ENCODE data around the gene PKNOX2. TPM values are rescaled to one million over a fixed set of nuclear protein-coding genes. Genes with fewer than 3 reads are reported as not detected.

PKNOX2 gene
- total and polyA plus RNA-seq, 10 of the 15 experiments (the other 5 are each of a cell fraction or from before 2014, with no cell fraction given), result not detected

- no peaks in the 10 kb centered on the region for H3K79me2 ChIP-seq (ENCODE audit: control insufficient read depth, insufficient read depth, low read length)
- intact Hi-C loops (cut with micrococcal nuclease; ENCODE audit: unreplicated experiment), result no loop called here
- H3K4me2 ChIP-seq (ENCODE audit: control insufficient read depth, insufficient read depth), result no peak overlapping the region
- in situ Hi-C loops (cut with MboI), result loop anchor here (10.0 kb wide), 1 partner anchor 446 kb away; no protein-coding TSS in a partner anchor
- H3K27ac ChIP-seq (ENCODE audit: control insufficient read depth, insufficient read depth), result no peak overlapping the region
- H3K9ac ChIP-seq (ENCODE audit: control insufficient read depth, insufficient read depth, low read length), result no peak overlapping the region
- no TSS peak for BruUV-seq (replicated peaks)
- no peaks in the 10 kb centered on the region for H4K20me1 ChIP-seq (ENCODE audit: control insufficient read depth, insufficient read depth)
- H3K4me1 ChIP-seq (ENCODE audit: control insufficient read depth, insufficient read depth, low read length), result no peaks in the 10 kb centered on the region
- CTCF ChIA-PET, result interaction anchor here (0.6 to 6.3 kb wide), 28 partner anchors 9 to 592 kb away, joined by 3 to 85 read pairs (median 4); partner anchors contain the start of gene FEZ1
- 10% methylated on average over 11 of the region's 11 CpGs for WGBS (ENCODE audit: insufficient coverage, insufficient replicate concordance, low lambda C conversion rate, missing lambda C conversion rate)
- TF ChIP-seq EED (IDR thresholded peaks at IDR 0.05; ENCODE audit: low read depth) (no peak), MYC (IDR thresholded peaks at IDR 0.05; ENCODE audit: insufficient read depth, insufficient read length, insufficient replicate concordance, low read length, severe bottlenecking) (no peak), CTCF (IDR thresholded peaks at IDR 0.05 in 2 of 3, conservative IDR thresholded peaks at IDR 0.05 in 1 of 3; ENCODE audit: control insufficient read depth in 2 of 3, extremely low read depth in 1 of 3, insufficient read depth in 1 of 3, low read depth in 3 of 3, low read length in 3 of 3) (peak in 2 of 3 experiments; percentile 9 to 27; a peak in 1 of 6 replicates), SPI1 (IDR thresholded peaks at IDR 0.05; ENCODE audit: borderline replicate concordance, insufficient read depth, low read depth, low read length) (0 out of 2 replicates have a peak, but pooled peaks have one; percentile 13)
- H3K36me3 ChIP-seq (ENCODE audit: control insufficient read depth in 2 of 2, insufficient read depth in 2 of 2, low read length in 1 of 2), result no peaks in the 10 kb centered on the region
- H2AFZ ChIP-seq (ENCODE audit: control insufficient read depth, low read depth, low read length), result no peak overlapping the region
- H3K27me3 ChIP-seq (replicated peaks in 1 of 2; ENCODE audit: control insufficient read depth in 2 of 2, insufficient read depth in 2 of 2, low read length in 1 of 2), result peaks cover 0 to 3% of the 10 kb centered on the region in 2 experiments; a peak in 2 of 4 replicates
- no peak overlapping the region for H3K4me3 ChIP-seq
- H3K9me3 ChIP-seq (replicated peaks; ENCODE audit: control insufficient read depth, insufficient read depth, low read length), result no peaks in the 10 kb centered on the region
- ATAC-seq (peak; percentile 54), DNase-seq (ENCODE audit: low read depth, low spot score) (no peak), FAIRE-seq (no peak)
- POLR2A ChIA-PET, result no interaction called here
- RAD21 ChIA-PET (ENCODE audit: unreplicated experiment), result interaction anchor here (0.7 to 1.9 kb wide), 10 partner anchors 14 to 337 kb away, joined by 3 to 8 read pairs (median 3); no protein-coding TSS in a partner anchor
- SMC1A ChIA-PET (ENCODE audit: uncharacterized antibody, unreplicated experiment), result interaction anchor here (0.8 to 1.2 kb wide), 5 partner anchors 15 to 338 kb away, joined by 3 to 4 read pairs (median 3); no protein-coding TSS in a partner anchor
Observed at GRCh38 chr11:125428486-125429173, 264.1 kb downstream of the PKNOX2 start.

Measured in GM12878 (cell line).